K562 (cell line): ENCODE measurements around the gene STMN3. TPM values are rescaled to one million over a fixed set of nuclear protein-coding genes. Genes with fewer than 3 reads are reported as not detected.

ENCODE experiments used
- BRD4 ChIP-seq: fragments of 200-600 bp; sonication (generic); IDR thresholded peaks from 2 replicates; pipeline ENCODE4 v1.6.1; 2017; ENCODE audit warnings: inconsistent platforms
- EP400 ChIP-seq: fragments of 450-650 bp; IDR thresholded peaks from 2 replicates; pipeline ENCODE4 v1.6.1; 2017; ENCODE audit warnings: antibody characterized with exemption, mild to moderate bottlenecking, moderate library complexity
- GABPB2 ChIP-seq: fragments of 250-450 bp; sonication (Bioruptor Pico); conservative IDR thresholded peaks from 2 replicates; pipeline ENCODE4 v1.5.1; 2021; ENCODE audit warnings: mild to moderate bottlenecking
- HDAC1 ChIP-seq, 2 experiments: fragments of 450-650 bp; IDR thresholded peaks; 2 replicates each; pipeline ENCODE4 v1.6.1; 2016 to 2017; ENCODE audit warnings: inconsistent platforms in 1 of 2, mild to moderate bottlenecking in 1 of 2, moderate library complexity in 1 of 2
- HNRNPUL1 ChIP-seq: fragments of 200-400 bp; formaldehyde crosslinking; IDR thresholded peaks from 2 replicates; pipeline ENCODE4 v1.6.1; 2017; ENCODE audit warnings: low read length
- MTA2 ChIP-seq: fragments of 450-650 bp; IDR thresholded peaks from 2 replicates; pipeline ENCODE4 v1.6.1; 2016; ENCODE audit warnings: low read depth
- NCOA1 ChIP-seq: fragments of 450-650 bp; IDR thresholded peaks from 2 replicates; pipeline ENCODE4 v1.6.1; 2016; ENCODE audit warnings: low read depth
- NR2F6 ChIP-seq: fragments of 450-650 bp; formaldehyde crosslinking; IDR thresholded peaks from 2 replicates; pipeline ENCODE4 v1.4.0; 2020; ENCODE audit warnings: mild to moderate bottlenecking
- POLR2A ChIP-seq: fragments of 450-650 bp; conservative IDR thresholded peaks from 2 replicates; pipeline ENCODE4 v1.6.1; 2016
- POLR2H ChIP-seq: IDR thresholded peaks from 2 replicates; pipeline ENCODE4 v1.6.1; 2016; ENCODE audit warnings: missing genetic modification characterization, low read depth, mild to moderate bottlenecking, control low read depth, missing compliant biosample characterization, moderate library complexity
- POLR3G ChIP-seq: IDR thresholded peaks from 2 replicates; pipeline ENCODE4 v1.6.1; 2011; ENCODE audit not compliant: insufficient read length, insufficient replicate concordance; ENCODE audit errors: extremely low read depth
- POU5F1 ChIP-seq: fragments of 150-350 bp; IDR thresholded peaks from 2 replicates; pipeline ENCODE4 v1.6.1; 2014; ENCODE audit warnings: borderline replicate concordance, low read length, low read depth, mild to moderate bottlenecking; ENCODE audit not compliant: partially characterized antibody
- RAD21 ChIP-seq, 2 experiments: fragments of 250-450 bp in 1 of 2; fragments of 450-650 bp in 1 of 2; sonication (Bioruptor Pico) in 1 of 2; formaldehyde crosslinking in 1 of 2; IDR thresholded peaks in 1 of 2; conservative IDR thresholded peaks in 1 of 2; 2 replicates each; pipeline versions ENCODE4 v1.4.0 to v1.8.0; 2020 to 2022; ENCODE audit warnings: mild to moderate bottlenecking in 2 of 2, moderate library complexity in 1 of 2
- SMAD1 ChIP-seq: fragments of 150-350 bp; IDR thresholded peaks from 2 replicates; pipeline ENCODE4 v1.6.1; 2014; ENCODE audit warnings: low read length, low read depth; ENCODE audit not compliant: partially characterized antibody
- SRSF7 ChIP-seq: fragments of 200-400 bp; formaldehyde crosslinking; optimal IDR thresholded peaks from 2 replicates; pipeline ENCODE3; 2017; ENCODE audit warnings: mild to moderate bottlenecking, low read depth, low read length
- ZNF239 ChIP-seq: fragments of 250-450 bp; sonication (Bioruptor Pico); IDR thresholded peaks from 2 replicates; pipeline ENCODE4 v1.4.0; 2020; ENCODE audit warnings: mild to moderate bottlenecking
- ZNF311 ChIP-seq: fragments of 250-450 bp; sonication (Bioruptor Pico); IDR thresholded peaks from 2 replicates; pipeline ENCODE4 v1.4.0; 2020; ENCODE audit warnings: mild to moderate bottlenecking, moderate library complexity
- ZNF324 ChIP-seq: fragments of 250-450 bp; sonication (Bioruptor Pico); IDR thresholded peaks from 2 replicates; pipeline ENCODE4 v1.4.0; 2020; ENCODE audit warnings: mild to moderate bottlenecking
- ZNF445 ChIP-seq: fragments of 250-450 bp; sonication (Bioruptor Pico); IDR thresholded peaks from 2 replicates; pipeline ENCODE4 v1.4.0; 2020; ENCODE audit warnings: low read depth, mild to moderate bottlenecking, moderate library complexity
- ZNF57 ChIP-seq: fragments of 450-650 bp; formaldehyde crosslinking; IDR thresholded peaks from 2 replicates; pipeline ENCODE4 v1.4.0; 2020; ENCODE audit warnings: mild to moderate bottlenecking, moderate library complexity
- ZNF75A ChIP-seq: fragments of 450-650 bp; formaldehyde crosslinking; IDR thresholded peaks from 2 replicates; pipeline ENCODE4 v1.4.0; 2020; ENCODE audit warnings: mild to moderate bottlenecking
- polyA plus RNA-seq, 8 experiments: library from polyadenylated mRNA; depleted of rRNA in 4 of 8; stranded (reverse) in 5 of 8; unstranded in 3 of 8; fragments of >200 nt; fragmentation: Nextera tagmentation in 2 of 8; fragmentation: Illumina TruSeq in 1 of 8; extraction: Ambion mirVana in 2 of 8; extraction: Trizol in 1 of 8; gene quantifications; 2 replicates each; pipeline versions ENCODE4 v1.2.1 to v1.2.3, GENCODE V29; 2011 to 2014; ENCODE audit warnings: inconsistent platforms in 1 of 8, missing spikeins in 1 of 8
- total RNA-seq, 7 experiments: library from RNA; depleted of rRNA in 6 of 7; stranded (reverse); fragments of >200 nt in 6 of 7; fragmentation: Illumina TruSeq in 2 of 7; extraction: Trizol in 2 of 7; gene quantifications; 2 replicates each; pipeline versions ENCODE4 v1.2.1 to v1.2.3, GENCODE V29; 2011 to 2021; ENCODE audit warnings: low replicate concordance in 1 of 7
- TF ChIP-seq, protein P1 (sequence below): sonication (generic); formaldehyde crosslinking; IDR thresholded peaks from 2 replicates; pipeline ENCODE4 v1.8.0; 2023; ENCODE audit warnings: mild to moderate bottlenecking, missing genetic modification reagents
- TF ChIP-seq, protein P2 (sequence below): sonication (generic); IDR thresholded peaks from 2 replicates; pipeline ENCODE4 v1.6.1; 2016
- TF ChIP-seq, protein P3 (sequence below): fragments of 450-650 bp; IDR thresholded peaks from 2 replicates; pipeline ENCODE4 v1.6.1; 2018; ENCODE audit warnings: mild to moderate bottlenecking, low read depth; ENCODE audit not compliant: partially characterized antibody

Gene STMN3
- total and polyA plus RNA-seq, 9 of the 15 experiments (the other 6 are each of a cell fraction or from before 2014, with no cell fraction given), result 0.70 to 65.6 (median 29.4) TPM

DNA sequence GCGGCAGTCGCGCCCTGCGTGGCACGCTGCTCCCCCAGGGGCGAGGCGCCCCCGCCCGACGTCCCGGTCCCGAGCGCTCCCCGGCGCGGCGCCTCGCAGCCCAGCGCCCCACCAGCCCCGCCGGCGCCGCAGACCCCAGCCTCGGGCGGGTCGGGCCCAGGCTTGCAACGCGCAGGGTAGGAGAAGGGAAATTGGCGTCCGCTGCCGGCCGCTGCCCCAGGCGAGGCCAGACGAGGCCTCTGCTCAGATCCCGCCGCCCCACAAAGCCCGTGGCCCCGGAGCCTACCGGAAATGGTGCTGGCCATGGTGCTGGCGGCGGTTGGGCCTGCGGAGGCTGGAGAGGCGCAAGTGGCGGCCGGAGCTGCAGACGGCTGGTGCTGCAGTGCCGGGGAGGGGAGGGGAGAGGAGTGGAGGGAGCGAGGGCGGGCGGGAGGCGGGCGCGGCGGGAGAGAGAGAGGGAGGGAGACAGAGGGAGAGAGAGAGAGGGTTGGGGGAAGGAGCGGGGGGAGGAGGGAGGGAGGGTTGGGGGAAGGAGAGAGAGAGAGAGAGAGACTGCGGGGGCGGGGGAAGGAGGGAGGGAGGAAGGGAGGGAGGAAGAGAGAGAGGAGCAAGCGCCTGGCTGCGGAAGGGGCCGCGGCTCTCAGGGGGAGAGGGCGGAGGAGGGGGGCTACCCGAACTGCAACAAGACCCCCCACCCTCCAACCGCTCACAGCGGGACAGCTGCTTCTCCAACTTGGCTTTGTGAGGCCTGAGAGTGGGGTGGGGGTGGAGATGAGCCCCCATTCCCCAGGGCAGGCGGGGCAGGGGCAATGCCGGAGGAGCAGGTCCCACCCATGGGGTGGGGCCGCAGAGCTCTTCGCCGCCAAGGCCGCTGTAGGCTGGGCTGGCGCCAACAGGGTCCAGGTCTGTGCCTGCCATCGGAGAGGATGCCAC, at the start of gene STMN3 (continued):
- TF ChIP-seq EP400 (no peak; the same call in 1 of the 2 replicates), HDAC1 (IDR thresholded peaks at IDR 0.05) (peak; percentile 36 to 97; a peak in 2 of 4 replicates), ZNF239 (no peak), ZNF445 (CRISPR knock-in tag) (no peak), HNRNPUL1 (no peak), ZNF57 (CRISPR knock-in tag) (no peak), POLR2A (peak; percentile 63), MTA2 (no peak), NR2F6 (CRISPR knock-in tag) (no peak), SRSF7 (no peak), ZNF311 (CRISPR knock-in tag) (no peak), RAD21 (CRISPR knock-in tag; conservative IDR thresholded peaks at IDR 0.05 in 1 of 2, IDR thresholded peaks at IDR 0.05 in 1 of 2) (no peak), POU5F1 (no peak), ZNF75A (CRISPR knock-in tag) (no peak), POLR2H (no peak), ZNF324 (CRISPR knock-in tag) (no peak), GABPB2 (no peak), NCOA1 (peak; percentile 67), BRD4 (no peak), SMAD1 (no peak), POLR3G (no peak)
- TF ChIP-seq, protein P1, sequence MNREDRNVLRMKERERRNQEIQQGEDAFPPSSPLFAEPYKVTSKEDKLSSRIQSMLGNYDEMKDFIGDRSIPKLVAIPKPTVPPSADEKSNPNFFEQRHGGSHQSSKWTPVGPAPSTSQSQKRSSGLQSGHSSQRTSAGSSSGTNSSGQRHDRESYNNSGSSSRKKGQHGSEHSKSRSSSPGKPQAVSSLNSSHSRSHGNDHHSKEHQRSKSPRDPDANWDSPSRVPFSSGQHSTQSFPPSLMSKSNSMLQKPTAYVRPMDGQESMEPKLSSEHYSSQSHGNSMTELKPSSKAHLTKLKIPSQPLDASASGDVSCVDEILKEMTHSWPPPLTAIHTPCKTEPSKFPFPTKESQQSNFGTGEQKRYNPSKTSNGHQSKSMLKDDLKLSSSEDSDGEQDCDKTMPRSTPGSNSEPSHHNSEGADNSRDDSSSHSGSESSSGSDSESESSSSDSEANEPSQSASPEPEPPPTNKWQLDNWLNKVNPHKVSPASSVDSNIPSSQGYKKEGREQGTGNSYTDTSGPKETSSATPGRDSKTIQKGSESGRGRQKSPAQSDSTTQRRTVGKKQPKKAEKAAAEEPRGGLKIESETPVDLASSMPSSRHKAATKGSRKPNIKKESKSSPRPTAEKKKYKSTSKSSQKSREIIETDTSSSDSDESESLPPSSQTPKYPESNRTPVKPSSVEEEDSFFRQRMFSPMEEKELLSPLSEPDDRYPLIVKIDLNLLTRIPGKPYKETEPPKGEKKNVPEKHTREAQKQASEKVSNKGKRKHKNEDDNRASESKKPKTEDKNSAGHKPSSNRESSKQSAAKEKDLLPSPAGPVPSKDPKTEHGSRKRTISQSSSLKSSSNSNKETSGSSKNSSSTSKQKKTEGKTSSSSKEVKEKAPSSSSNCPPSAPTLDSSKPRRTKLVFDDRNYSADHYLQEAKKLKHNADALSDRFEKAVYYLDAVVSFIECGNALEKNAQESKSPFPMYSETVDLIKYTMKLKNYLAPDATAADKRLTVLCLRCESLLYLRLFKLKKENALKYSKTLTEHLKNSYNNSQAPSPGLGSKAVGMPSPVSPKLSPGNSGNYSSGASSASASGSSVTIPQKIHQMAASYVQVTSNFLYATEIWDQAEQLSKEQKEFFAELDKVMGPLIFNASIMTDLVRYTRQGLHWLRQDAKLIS (CRISPR knock-in tag), result peak; percentile 97
- TF ChIP-seq, protein P2, sequence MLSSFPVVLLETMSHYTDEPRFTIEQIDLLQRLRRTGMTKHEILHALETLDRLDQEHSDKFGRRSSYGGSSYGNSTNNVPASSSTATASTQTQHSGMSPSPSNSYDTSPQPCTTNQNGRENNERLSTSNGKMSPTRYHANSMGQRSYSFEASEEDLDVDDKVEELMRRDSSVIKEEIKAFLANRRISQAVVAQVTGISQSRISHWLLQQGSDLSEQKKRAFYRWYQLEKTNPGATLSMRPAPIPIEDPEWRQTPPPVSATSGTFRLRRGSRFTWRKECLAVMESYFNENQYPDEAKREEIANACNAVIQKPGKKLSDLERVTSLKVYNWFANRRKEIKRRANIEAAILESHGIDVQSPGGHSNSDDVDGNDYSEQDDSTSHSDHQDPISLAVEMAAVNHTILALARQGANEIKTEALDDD, result no peak
- TF ChIP-seq, protein P3, sequence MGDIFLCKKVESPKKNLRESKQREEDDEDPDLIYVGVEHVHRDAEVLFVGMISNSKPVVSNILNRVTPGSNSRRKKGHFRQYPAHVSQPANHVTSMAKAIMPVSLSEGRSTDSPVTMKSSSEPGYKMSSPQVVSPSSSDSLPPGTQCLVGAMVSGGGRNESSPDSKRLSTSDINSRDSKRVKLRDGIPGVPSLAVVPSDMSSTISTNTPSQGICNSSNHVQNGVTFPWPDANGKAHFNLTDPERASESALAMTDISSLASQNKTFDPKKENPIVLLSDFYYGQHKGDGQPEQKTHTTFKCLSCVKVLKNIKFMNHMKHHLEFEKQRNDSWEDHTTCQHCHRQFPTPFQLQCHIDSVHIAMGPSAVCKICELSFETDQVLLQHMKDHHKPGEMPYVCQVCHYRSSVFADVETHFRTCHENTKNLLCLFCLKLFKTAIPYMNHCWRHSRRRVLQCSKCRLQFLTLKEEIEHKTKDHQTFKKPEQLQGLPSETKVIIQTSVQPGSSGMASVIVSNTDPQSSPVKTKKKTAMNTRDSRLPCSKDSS, result no peak
